ENCODE data around the gene KIF4B.
"Not testable (repeated sequence)": the region's sequence is repeated elsewhere in the genome, so short reads cannot be mapped to it uniquely, and the experiment has no call there.

KIF4B gene

GRCh38 chr5:155013526-155013925 lies at the start of gene KIF4B:
Gene KIF4B (plus strand): TSS chr5:155013755. CDS start chr5:155013860, 105 bp downstream.
- no peak for DNase-seq

- DNase-seq, result no peak
Measured at GRCh38 chr5:154966081-154966841, 47.3 kb upstream of the KIF4B start.

- DNase-seq, result no peak
Measured at GRCh38 chr5:154966874-154967273, 46.7 kb upstream of the KIF4B start.

- no peak for DNase-seq
Measured at GRCh38 chr5:154967421-154968024, 46.0 kb upstream of the KIF4B start.

- no peak for DNase-seq
Measured at GRCh38 chr5:154968953-154969352, 44.6 kb upstream of the KIF4B start.

GRCh38 chr5:154970759-154971158 lies 42.8 kb upstream of the KIF4B start:
- peak; percentile 72 for DNase-seq

- no peak for DNase-seq
Measured at GRCh38 chr5:154971501-154971900, 42.1 kb upstream of the KIF4B start.

- DNase-seq, result peak; percentile 39
Measured at GRCh38 chr5:154972476-154973080, 41.0 kb upstream of the KIF4B start.

GRCh38 chr5:154976082-154976481 lies 37.5 kb upstream of the KIF4B start:
- not testable (repeated sequence) for DNase-seq

GRCh38 chr5:154977409-154977808 lies 36.1 kb upstream of the KIF4B start:
- peak; percentile 77 for DNase-seq

GRCh38 chr5:154978294-154978693 lies 35.3 kb upstream of the KIF4B start:
- not testable (repeated sequence) for DNase-seq

GRCh38 chr5:154984946-154985516 lies 28.5 kb upstream of the KIF4B start:
- no peak for DNase-seq

GRCh38 chr5:154986151-154986550 lies 27.4 kb upstream of the KIF4B start:
- DNase-seq, result no peak

GRCh38 chr5:154989626-154990025 lies 23.9 kb upstream of the KIF4B start:
- no peak for DNase-seq

- peak; percentile 93 for DNase-seq
Measured at GRCh38 chr5:154993461-154993860, 20.1 kb upstream of the KIF4B start.

GRCh38 chr5:154995679-154996078 lies 17.9 kb upstream of the KIF4B start:
- DNase-seq, result no peak

- no peak for DNase-seq
Measured at GRCh38 chr5:154997746-154998145, 15.8 kb upstream of the KIF4B start.

- DNase-seq, result no peak
Measured at GRCh38 chr5:154999865-155000264, 13.7 kb upstream of the KIF4B start.

- no peak for DNase-seq
Measured at GRCh38 chr5:155001523-155001922, 12.0 kb upstream of the KIF4B start.

- DNase-seq, result not testable (repeated sequence)
Measured at GRCh38 chr5:155002722-155003121, 10.8 kb upstream of the KIF4B start.

- peak; percentile 17 for DNase-seq
Measured at GRCh38 chr5:155004138-155004744, 9.3 kb upstream of the KIF4B start.

- DNase-seq, result not testable (repeated sequence)
Measured at GRCh38 chr5:155006265-155006664, 7.3 kb upstream of the KIF4B start.

- no peak for DNase-seq
Measured at GRCh38 chr5:155008669-155009068, 4.9 kb upstream of the KIF4B start.

Measured in MV-4-11 (cell line).